Ishikawa (cell line): Measurements from ENCODE around the gene PLAC8L1.
A peak's percentile ranks its signal among the peaks of the same experiment; 100 is the strongest.

Source experiments
- CEBPB ChIP-seq: IDR thresholded peaks from 2 replicates; pipeline ENCODE4 v1.6.1; 2012
- CREB1 ChIP-seq: IDR thresholded peaks from 2 replicates; pipeline ENCODE4 v1.6.1; 2012; ENCODE audit warnings: low read depth
- EGR1 ChIP-seq: IDR thresholded peaks from 2 replicates; pipeline ENCODE4 v1.6.1; 2012
- EP300 ChIP-seq: IDR thresholded peaks from 2 replicates; pipeline ENCODE4 v1.6.1; 2012; ENCODE audit warnings: borderline replicate concordance
- FOXM1 ChIP-seq: IDR thresholded peaks from 2 replicates; pipeline ENCODE4 v1.6.1; 2012; ENCODE audit warnings: low read depth, borderline replicate concordance
- NFIC ChIP-seq: IDR thresholded peaks from 2 replicates; pipeline ENCODE4 v1.6.1; 2012
- RAD21 ChIP-seq: IDR thresholded peaks from 2 replicates; pipeline ENCODE4 v1.6.1; 2012; ENCODE audit warnings: low read depth
- TAF1 ChIP-seq: IDR thresholded peaks from 2 replicates; pipeline ENCODE4 v1.6.1; 2012; ENCODE audit warnings: low read depth, mild to moderate bottlenecking
- TCF12 ChIP-seq: IDR thresholded peaks from 2 replicates; pipeline ENCODE4 v1.6.1; 2012; ENCODE audit warnings: low read depth
- TEAD4 ChIP-seq: IDR thresholded peaks from 2 replicates; pipeline ENCODE4 v1.6.1; 2012
- YY1 ChIP-seq: IDR thresholded peaks from 2 replicates; pipeline ENCODE4 v1.6.1; 2012; ENCODE audit warnings: low read depth
- ZBTB7A ChIP-seq: IDR thresholded peaks from 2 replicates; pipeline ENCODE4 v1.6.1; 2012; ENCODE audit warnings: low read depth
- TF ChIP-seq, protein P1 (sequence below): IDR thresholded peaks from 2 replicates; pipeline ENCODE4 v1.6.1; 2012; ENCODE audit warnings: low read depth, mild to moderate bottlenecking
- TF ChIP-seq, protein P2 (sequence below): IDR thresholded peaks from 2 replicates; pipeline ENCODE4 v1.6.1; 2012
- TF ChIP-seq, protein P3 (sequence below): IDR thresholded peaks from 2 replicates; pipeline ENCODE4 v1.6.1; 2012

Gene PLAC8L1

GRCh38 chr5:146059460-146060220, 45.7 kb downstream of the PLAC8L1 start:
- TF ChIP-seq, protein P1, sequence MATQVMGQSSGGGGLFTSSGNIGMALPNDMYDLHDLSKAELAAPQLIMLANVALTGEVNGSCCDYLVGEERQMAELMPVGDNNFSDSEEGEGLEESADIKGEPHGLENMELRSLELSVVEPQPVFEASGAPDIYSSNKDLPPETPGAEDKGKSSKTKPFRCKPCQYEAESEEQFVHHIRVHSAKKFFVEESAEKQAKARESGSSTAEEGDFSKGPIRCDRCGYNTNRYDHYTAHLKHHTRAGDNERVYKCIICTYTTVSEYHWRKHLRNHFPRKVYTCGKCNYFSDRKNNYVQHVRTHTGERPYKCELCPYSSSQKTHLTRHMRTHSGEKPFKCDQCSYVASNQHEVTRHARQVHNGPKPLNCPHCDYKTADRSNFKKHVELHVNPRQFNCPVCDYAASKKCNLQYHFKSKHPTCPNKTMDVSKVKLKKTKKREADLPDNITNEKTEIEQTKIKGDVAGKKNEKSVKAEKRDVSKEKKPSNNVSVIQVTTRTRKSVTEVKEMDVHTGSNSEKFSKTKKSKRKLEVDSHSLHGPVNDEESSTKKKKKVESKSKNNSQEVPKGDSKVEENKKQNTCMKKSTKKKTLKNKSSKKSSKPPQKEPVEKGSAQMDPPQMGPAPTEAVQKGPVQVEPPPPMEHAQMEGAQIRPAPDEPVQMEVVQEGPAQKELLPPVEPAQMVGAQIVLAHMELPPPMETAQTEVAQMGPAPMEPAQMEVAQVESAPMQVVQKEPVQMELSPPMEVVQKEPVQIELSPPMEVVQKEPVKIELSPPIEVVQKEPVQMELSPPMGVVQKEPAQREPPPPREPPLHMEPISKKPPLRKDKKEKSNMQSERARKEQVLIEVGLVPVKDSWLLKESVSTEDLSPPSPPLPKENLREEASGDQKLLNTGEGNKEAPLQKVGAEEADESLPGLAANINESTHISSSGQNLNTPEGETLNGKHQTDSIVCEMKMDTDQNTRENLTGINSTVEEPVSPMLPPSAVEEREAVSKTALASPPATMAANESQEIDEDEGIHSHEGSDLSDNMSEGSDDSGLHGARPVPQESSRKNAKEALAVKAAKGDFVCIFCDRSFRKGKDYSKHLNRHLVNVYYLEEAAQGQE = no peak
- no peak for TF ChIP-seq EGR1
- TF ChIP-seq TCF12 = no peak
- no peak for TF ChIP-seq TAF1
- TF ChIP-seq, protein P2, sequence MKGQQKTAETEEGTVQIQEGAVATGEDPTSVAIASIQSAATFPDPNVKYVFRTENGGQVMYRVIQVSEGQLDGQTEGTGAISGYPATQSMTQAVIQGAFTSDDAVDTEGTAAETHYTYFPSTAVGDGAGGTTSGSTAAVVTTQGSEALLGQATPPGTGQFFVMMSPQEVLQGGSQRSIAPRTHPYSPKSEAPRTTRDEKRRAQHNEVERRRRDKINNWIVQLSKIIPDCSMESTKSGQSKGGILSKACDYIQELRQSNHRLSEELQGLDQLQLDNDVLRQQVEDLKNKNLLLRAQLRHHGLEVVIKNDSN = no peak
- no peak for TF ChIP-seq TEAD4
- no peak for TF ChIP-seq CEBPB
- no peak for TF ChIP-seq YY1
- TF ChIP-seq EP300 = no peak
- no peak for TF ChIP-seq RAD21
- TF ChIP-seq FOXM1 = no peak
- TF ChIP-seq CREB1 = no peak
- no peak for TF ChIP-seq NFIC
- TF ChIP-seq, protein P3, sequence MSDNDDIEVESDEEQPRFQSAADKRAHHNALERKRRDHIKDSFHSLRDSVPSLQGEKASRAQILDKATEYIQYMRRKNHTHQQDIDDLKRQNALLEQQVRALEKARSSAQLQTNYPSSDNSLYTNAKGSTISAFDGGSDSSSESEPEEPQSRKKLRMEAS = no peak
- TF ChIP-seq ZBTB7A = no peak

GRCh38 chr5:146055432-146055831, 49.9 kb downstream of the PLAC8L1 start:
- no peak for TF ChIP-seq TEAD4
- no peak for TF ChIP-seq EP300
- TF ChIP-seq ZBTB7A = no peak
- TF ChIP-seq, protein P2 = no peak
- no peak for TF ChIP-seq RAD21
- no peak for TF ChIP-seq EGR1
- TF ChIP-seq TAF1 = no peak
- TF ChIP-seq YY1 = no peak
- TF ChIP-seq FOXM1 = no peak
- no peak for TF ChIP-seq TCF12
- TF ChIP-seq CREB1 = no peak
- TF ChIP-seq NFIC = no peak
- no peak for TF ChIP-seq CEBPB
- TF ChIP-seq, protein P1 = no peak
- TF ChIP-seq, protein P3 = no peak

GRCh38 chr5:146052780-146053179, 52.6 kb downstream of the PLAC8L1 start:
- TF ChIP-seq NFIC (no peak), TCF12 (no peak), YY1 (no peak), RAD21 (peak; percentile 67), EP300 (no peak)

DNA sequence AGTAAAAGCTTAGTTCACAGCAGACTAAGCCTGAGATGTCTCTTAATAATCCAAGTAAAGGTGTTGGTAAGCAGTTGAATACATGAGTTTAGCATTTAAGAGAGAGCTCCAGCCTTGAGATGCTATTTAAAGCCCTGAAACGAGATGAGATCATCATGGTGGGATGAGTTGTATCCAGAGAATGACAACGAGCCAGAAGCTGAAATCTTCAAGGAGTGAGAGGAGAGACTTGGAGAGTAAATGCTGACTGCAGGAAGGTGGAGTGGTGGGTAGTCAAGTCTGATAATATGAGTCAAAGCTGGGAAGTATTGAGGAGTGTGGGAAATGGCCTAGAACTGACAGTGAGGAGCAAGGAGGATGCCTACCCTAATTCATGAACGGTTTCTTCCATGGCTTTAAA, 53.7 kb downstream of the PLAC8L1 start:
- TF ChIP-seq CREB1 = no peak
- no peak for TF ChIP-seq TEAD4
- TF ChIP-seq, protein P3 = no peak
- TF ChIP-seq RAD21 = no peak

GRCh38 chr5:146050086-146050485, 55.3 kb downstream of the PLAC8L1 start:
- TF ChIP-seq TEAD4 (no peak), NFIC (no peak), TCF12 (no peak), EGR1 (no peak), EP300 (no peak), YY1 (no peak), TAF1 (no peak), FOXM1 (no peak), CEBPB (no peak), ZBTB7A (no peak), CREB1 (no peak), RAD21 (no peak)
- TF ChIP-seq, protein P3 = no peak
- TF ChIP-seq, protein P1 = no peak
- TF ChIP-seq, protein P2 = no peak
